ENCODE measurements around the gene CDH18. TPM values are rescaled to one million over a fixed set of nuclear protein-coding genes. Genes with fewer than 3 reads are reported as not detected.

The CDH18 gene
- total RNA-seq, 1 experiment from 2014 or later: not detected

- Histone ChIP-seq H3K36me3 (ENCODE audit: control insufficient read depth in 1 of 2, insufficient read depth in 2 of 2, low read length in 2 of 2) (no peaks in the 10 kb centered on the region), H3K9ac (ENCODE audit: low read length) (no peak overlapping the region), H3K4me3 (replicated peaks in 1 of 2; ENCODE audit: low read depth in 1 of 2, low read length in 2 of 2) (no peak overlapping the region; a peak in 1 of 4 replicates), H4K20me1 (ENCODE audit: insufficient read depth) (no peaks in the 10 kb centered on the region), H2AFZ (ENCODE audit: low read depth, low read length, poor library complexity, severe bottlenecking) (no peak overlapping the region), H3K79me2 (ENCODE audit: insufficient read depth, low read length) (no peaks in the 10 kb centered on the region), H3K9me2 (ENCODE audit: insufficient read depth) (no peaks in the 10 kb centered on the region), H3K27ac (ENCODE audit: low read depth, low read length) (no peak overlapping the region), H3K4me2 (ENCODE audit: low read length) (no peak overlapping the region), H3K4me1 (ENCODE audit: control insufficient read depth in 1 of 2, insufficient read depth in 2 of 2, low read length in 2 of 2) (no peaks in the 10 kb centered on the region), H3K27me3 (ENCODE audit: insufficient read depth, low read length) (no peaks in the 10 kb centered on the region), H3K9me3 (ENCODE audit: control insufficient read depth in 1 of 2, insufficient read depth in 1 of 2, low read depth in 1 of 2, low read length in 2 of 2) (peaks cover 4 to 16% of the 10 kb centered on the region in 2 experiments; a peak in 3 of 4 replicates)
- no peak for ATAC-seq
- DNase-seq (ENCODE audit: low read depth, low spot score): no peak
- POLR2A ChIA-PET: no interaction called here
- intact Hi-C loops (cut with micrococcal nuclease): no loop called here
- CTCF ChIA-PET: no interaction called here
- TF ChIP-seq ATF3 (IDR thresholded peaks at IDR 0.05) (no peak), ZNF274 (IDR thresholded peaks at IDR 0.05; ENCODE audit: low read depth, low read length) (no peak), POLR2A (IDR thresholded peaks at IDR 0.05; ENCODE audit: borderline replicate concordance, extremely low read depth, insufficient read depth, insufficient read length) (no peak), SIN3A (IDR thresholded peaks at IDR 0.05; ENCODE audit: low read depth) (no peak), CEBPB (IDR thresholded peaks at IDR 0.05; ENCODE audit: low read depth) (no peak), EZH2 (IDR thresholded peaks at IDR 0.05) (no peak), RAD21 (IDR thresholded peaks at IDR 0.05; ENCODE audit: low read depth) (no peak), EZH2phosphoT487 (IDR thresholded peaks at IDR 0.05; ENCODE audit: borderline replicate concordance) (no peak), FOSL1 (IDR thresholded peaks at IDR 0.05; ENCODE audit: low read depth) (no peak), CTCF (IDR thresholded peaks at IDR 0.05 in 2 of 3, conservative IDR thresholded peaks at IDR 0.05 in 1 of 3; ENCODE audit: borderline replicate concordance in 1 of 3, insufficient read depth in 1 of 3, low read depth in 2 of 3, low read length in 2 of 3) (no peak), SRF (IDR thresholded peaks at IDR 0.05; ENCODE audit: low read depth) (no peak)
- RAD21 ChIA-PET (ENCODE audit: low non-redundant PET in 1 of 2, low total read pairs in 2 of 2, uncharacterized antibody in 2 of 2, unreplicated experiment in 2 of 2): no interaction called here
- no TSS peak for BruUV-seq (replicated peaks)
These were observed 37.1 kb downstream of the CDH18 start for GRCh38 chr5:19950897-19951296.
